Hematopoietic multipotent progenitor cell treated with erythropoietin and hydrocortisone succinate and interleukin-3 and kit ligand, for 6 days (in vitro differentiated cells): Measurements from ENCODE around the gene EMB.
"Not testable (repeated sequence)": the region's sequence is repeated elsewhere in the genome, so short reads cannot be mapped to it uniquely, and the experiment has no call there.

ENCODE experiments used
- DNase-seq: peaks from one replicate; pipeline ENCODE4 v3.0.0-alpha.2; 2015

The EMB gene

DNA sequence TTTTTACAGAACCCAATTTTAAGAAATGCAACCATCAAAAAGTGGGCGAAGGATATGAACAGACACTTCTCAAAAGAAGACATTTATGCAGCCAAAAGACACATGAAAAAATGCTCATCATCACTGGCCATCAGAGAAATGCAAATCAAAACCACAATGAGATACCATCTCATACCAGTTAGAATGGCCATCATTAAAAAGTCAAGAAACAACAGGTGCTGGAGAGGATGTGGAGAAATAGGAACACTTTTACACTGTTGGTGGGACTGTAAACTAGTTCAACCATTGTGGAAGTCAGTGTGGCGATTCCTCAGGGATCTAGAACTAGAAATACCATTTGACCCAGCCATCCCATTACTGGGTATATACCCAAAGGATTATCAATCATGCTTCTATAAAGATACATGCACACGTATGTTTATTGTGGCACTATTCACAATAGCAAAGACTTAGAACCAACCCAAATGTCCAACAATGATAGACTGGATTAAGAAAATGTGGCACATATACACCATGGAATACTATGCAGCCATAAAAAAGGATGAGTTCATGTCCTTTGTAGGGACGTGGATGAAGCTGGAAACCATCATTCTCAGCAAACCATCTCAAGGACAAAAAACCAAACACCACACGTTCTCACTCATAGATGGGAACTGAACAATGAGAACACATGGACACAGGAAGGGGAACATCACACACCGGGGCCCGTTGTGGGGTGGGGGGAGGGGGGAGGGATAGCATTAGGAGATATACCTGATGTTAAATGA is 19.7 kb downstream of the EMB start:
- not testable (repeated sequence) for DNase-seq

- no peak for DNase-seq
Measured at GRCh38 chr5:50420343-50420935, 20.6 kb downstream of the EMB start.

DNA sequence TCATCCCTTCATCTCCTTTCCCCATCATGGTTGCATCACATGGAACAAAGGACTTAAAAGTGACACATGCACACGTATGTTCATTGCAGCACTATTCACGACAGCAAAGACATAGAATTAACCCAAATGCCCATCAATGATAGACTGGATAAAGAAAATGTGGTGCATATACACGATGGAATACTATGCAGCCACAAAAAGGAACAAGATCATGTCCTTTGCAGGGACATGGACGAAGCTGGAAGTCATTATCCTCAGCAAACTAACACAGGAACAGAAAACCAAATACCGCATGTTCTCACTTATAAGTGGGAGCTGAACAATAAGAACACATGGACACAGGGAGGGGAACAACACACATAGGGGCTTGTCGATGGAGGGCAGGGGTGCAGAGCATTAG is 21.4 kb downstream of the EMB start:
- DNase-seq, result not testable (repeated sequence)

DNA sequence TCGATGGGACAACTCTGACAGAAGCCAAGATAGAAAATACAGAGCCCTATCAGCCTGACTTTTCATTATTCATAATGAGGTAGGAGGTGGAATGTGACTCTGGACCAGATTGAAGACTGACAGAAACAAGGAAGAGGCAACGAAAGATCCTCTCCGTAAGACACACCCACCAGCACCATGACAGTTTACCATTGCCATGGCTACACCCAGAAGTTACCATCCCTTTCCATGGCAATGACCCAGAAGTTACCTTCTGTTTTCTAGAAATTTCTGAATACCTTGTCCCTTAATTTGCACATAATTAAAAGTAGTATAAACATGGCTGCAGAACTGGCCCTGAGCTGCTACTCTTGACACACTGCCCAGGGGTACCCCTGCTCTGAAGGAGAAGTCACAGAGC is 24.5 kb downstream of the EMB start:
- not testable (repeated sequence) for DNase-seq

GRCh38 chr5:50415912-50416311 is 25.2 kb downstream of the EMB start:
- no peak for DNase-seq

GRCh38 chr5:50410932-50411331 is 30.2 kb downstream of the EMB start:
- DNase-seq, result not testable (repeated sequence)

- no peak for DNase-seq
Measured at GRCh38 chr5:50406877-50407276, 34.2 kb downstream of the EMB start.

DNA sequence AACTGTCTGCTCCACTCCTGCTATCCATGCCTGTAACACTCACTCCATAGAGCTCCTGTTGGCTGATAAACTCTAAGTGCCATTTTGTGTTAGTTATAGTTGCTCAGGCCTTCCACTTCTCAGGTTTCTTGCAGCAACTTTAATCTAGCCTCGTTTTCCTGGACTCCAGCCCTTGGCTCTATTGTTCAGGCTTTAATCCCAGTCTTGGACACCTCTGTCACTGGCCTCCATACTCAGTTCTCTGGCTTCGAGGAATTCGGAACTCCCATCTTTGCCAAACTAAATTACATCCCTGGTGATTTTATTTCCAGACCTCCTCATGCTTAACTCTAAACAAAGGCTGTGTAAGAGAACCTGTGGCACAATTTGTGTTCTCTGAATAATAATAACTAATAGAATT is 39.8 kb downstream of the EMB start:
- DNase-seq, result no peak

GRCh38 chr5:50393925-50394609 is 47.0 kb downstream of the EMB start:
- not testable (repeated sequence) for DNase-seq

GRCh38 chr5:50392289-50392688 is 48.8 kb downstream of the EMB start:
- DNase-seq, result not testable (repeated sequence)

DNA sequence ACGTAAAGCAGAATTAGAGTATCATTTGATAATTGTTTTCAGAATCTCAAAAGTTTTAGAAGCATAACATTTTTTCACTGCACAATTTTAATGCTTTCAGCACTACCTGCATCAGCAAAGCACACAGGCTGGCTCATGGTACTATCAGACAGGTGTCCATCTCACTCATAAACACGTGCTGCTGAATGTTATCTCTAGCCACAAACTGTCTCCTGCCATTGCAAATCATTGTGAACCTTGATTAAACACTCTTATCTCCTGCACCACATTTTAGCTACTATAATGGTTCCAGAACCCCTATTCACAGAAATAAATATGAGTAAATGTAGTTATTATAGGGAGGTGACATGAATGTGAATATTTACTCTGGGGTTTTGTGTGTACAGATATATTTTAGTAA is 56.7 kb downstream of the EMB start:
- peak; percentile 82 for DNase-seq

DNA sequence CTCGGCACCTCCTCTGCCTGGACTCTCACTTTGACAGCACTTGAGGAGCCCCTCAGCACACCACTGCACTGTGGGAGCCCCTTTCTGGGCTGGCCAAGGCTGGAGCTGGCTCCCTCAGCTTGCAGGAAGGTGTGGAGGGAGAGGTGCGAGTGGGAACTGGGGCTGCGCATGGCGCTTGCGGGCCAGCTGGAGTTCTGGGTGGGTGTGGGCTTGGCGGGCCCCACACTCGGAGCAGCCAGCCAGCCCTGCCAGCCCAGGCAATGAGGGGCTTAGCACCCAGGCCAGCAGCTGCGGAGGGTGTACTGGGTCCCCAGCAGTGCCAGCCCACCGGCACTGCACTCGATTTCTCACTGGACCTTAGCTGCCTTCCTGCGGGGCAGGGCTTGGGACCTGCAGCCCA is 64.4 kb downstream of the EMB start:
- not testable (repeated sequence) for DNase-seq

GRCh38 chr5:50369287-50370033 is 71.6 kb downstream of the EMB start:
- DNase-seq, result not testable (repeated sequence)

DNA sequence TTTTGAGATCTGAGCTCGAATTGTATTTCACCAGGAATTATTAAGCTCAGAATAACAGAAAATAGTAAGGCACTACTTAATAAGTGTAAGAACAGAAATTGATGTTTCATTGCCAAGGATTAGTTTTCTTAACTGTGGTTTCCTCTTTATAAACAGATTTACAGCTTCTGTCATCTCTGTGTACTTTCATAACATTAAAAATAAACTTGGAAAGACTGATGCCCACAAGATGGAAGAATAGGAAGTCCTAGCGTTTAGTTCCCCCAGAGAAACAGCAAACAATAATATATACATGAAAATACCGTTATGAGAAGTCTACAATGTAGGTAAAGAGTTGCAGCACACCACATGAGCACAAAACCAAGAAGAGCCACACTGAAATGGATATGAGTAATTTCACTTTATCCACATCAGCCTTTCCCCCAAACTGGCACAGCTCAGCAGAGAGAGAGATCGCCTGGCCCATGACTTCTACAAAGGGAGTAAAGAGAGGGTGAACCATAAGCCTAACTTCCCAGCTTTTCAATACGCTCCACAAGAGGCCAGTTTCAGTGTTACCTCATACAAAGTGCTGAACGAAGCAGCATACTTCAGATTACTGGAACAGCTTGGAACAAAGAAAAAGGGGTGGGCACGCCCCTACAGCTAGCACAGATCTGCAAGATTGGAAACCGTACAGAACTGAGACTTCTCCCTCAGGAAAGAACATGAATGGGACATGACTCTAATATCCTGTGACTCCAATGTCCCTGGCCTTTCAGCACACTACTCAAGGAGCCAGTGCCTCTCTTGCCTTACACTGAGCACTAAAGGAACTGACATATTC is 75.4 kb downstream of the EMB start:
- no peak for DNase-seq

DNA sequence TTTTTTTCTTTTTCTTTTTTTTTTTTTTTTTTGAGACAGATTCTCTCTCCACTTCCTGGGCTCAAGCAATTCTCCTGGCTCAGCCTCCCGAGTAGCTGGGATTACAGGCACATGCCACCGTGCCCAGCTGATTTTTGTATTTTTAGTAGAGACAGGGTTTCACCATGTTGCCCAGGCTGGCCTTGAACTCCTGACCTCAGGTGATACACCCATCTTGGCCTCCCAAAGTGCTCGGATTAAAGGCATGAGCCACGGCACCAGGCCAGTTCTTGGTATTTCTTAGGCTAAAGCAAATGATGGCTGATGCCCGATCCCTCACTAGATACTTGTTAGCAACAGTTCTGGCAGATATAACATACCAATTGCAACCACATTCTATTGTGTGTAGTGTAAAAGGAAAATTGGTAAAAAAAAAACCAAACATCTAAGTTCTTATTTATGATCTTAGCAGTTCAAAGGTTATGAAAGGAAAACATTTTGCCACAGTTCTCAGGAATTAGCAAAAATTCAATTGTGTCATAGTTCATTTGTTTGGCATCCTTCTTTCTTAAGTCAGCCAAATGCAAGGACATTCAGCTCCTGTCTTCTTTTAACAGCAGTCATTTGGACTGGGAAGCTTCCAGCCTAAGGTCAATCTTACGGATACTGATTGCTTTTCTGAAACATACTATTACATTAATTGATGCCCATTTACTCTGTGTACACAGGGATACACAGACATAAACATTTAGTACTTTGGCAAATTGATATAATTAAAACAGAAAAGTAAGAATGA is 76.4 kb downstream of the EMB start:
- not testable (repeated sequence) for DNase-seq

GRCh38 chr5:50359187-50359586 is 81.9 kb downstream of the EMB start:
- DNase-seq, result no peak

GRCh38 chr5:50352382-50352781 is 88.7 kb downstream of the EMB start:
- peak; percentile 42 for DNase-seq
